Hematopoietic multipotent progenitor cell treated with erythropoietin and hydrocortisone succinate and interleukin-3 and kit ligand, for 8 days (in vitro differentiated cells): ENCODE results near the gene MATK.

ENCODE experiments used
- DNase-seq: peaks from one replicate; pipeline ENCODE4 v3.0.0-alpha.2; 2015

The MATK gene

GRCh38 chr19:3814648-3815047, 28.5 kb upstream of the MATK start:
- no peak for DNase-seq

- no peak for DNase-seq
These were observed 27.6 kb upstream of the MATK start for GRCh38 chr19:3813473-3814392.

GRCh38 chr19:3810708-3811355, 24.7 kb upstream of the MATK start:
- no peak for DNase-seq

- no peak for DNase-seq
These were observed 23.9 kb upstream of the MATK start for GRCh38 chr19:3809881-3810707.

- no peak for DNase-seq
These were observed 22.4 kb upstream of the MATK start for GRCh38 chr19:3808420-3809143.

GRCh38 chr19:3807574-3808354, 21.6 kb upstream of the MATK start:
- DNase-seq, result no peak

- DNase-seq, result no peak
These were observed 20.9 kb upstream of the MATK start for GRCh38 chr19:3807131-3807480.

GRCh38 chr19:3805859-3806258, 19.7 kb upstream of the MATK start:
- no peak for DNase-seq

GRCh38 chr19:3804429-3804828, 18.2 kb upstream of the MATK start:
- DNase-seq, result no peak

- DNase-seq, result no peak
These were observed 17.8 kb upstream of the MATK start for GRCh38 chr19:3803986-3804385.

GRCh38 chr19:3803114-3803888, 17.1 kb upstream of the MATK start:
- DNase-seq, result no peak

GRCh38 chr19:3801412-3802096, 15.4 kb upstream of the MATK start:
- no peak for DNase-seq

- DNase-seq, result no peak
These were observed 14.8 kb upstream of the MATK start for GRCh38 chr19:3800996-3801395.

GRCh38 chr19:3798137-3798536, 12.0 kb upstream of the MATK start:
- DNase-seq, result no peak

- no peak for DNase-seq
These were observed 10.2 kb upstream of the MATK start for GRCh38 chr19:3796358-3796757.

GRCh38 chr19:3793799-3794198, 7.6 kb upstream of the MATK start:
- DNase-seq, result no peak

GRCh38 chr19:3792114-3792513, 5.9 kb upstream of the MATK start:
- DNase-seq, result no peak

- DNase-seq, result no peak
These were observed 4.8 kb upstream of the MATK start for GRCh38 chr19:3790941-3791340.

GRCh38 chr19:3790209-3790734, 4.1 kb upstream of the MATK start:
- DNase-seq, result no peak
